ENCODE data around the gene OR2T6.
"Not testable (repeated sequence)": the region's sequence is repeated elsewhere in the genome, so short reads cannot be mapped to it uniquely, and the experiment has no call there.

The OR2T6 gene

GRCh38 chr1:248375446-248375845 lies at the start of gene OR2T6:
Gene OR2T6, plus strand, starts transcription at chr1:248375746. Its CDS starts 11,863 bp downstream, at chr1:248387609.
- no peak for DNase-seq

GRCh38 chr1:248343451-248343850 lies 32.1 kb upstream of the OR2T6 start:
- no peak for DNase-seq

- no peak for DNase-seq
These were observed 27.1 kb upstream of the OR2T6 start, which contains the start of gene OR14C36 for GRCh38 chr1:248348475-248348874. Gene OR14C36, plus strand, starts transcription at chr1:248348775. Its CDS starts 0 bp downstream, at chr1:248348775.

GRCh38 chr1:248359415-248359814 lies 16.1 kb upstream of the OR2T6 start:
- no peak for DNase-seq

- no peak for DNase-seq
These were observed 14.3 kb upstream of the OR2T6 start, which contains the start of gene OR2T4 for GRCh38 chr1:248361121-248361715. Gene OR2T4, plus strand, starts transcription at chr1:248361665. Its CDS starts 0 bp downstream, at chr1:248361665.

GRCh38 chr1:248366609-248367008 lies 8.9 kb upstream of the OR2T6 start:
- DNase-seq, result no peak

- DNase-seq, result no peak
These were observed 3.2 kb upstream of the OR2T6 start for GRCh38 chr1:248372394-248372793.

- no peak for DNase-seq
These were observed 1.8 kb upstream of the OR2T6 start for GRCh38 chr1:248373761-248374160.

- no peak for DNase-seq
These were observed 1.4 kb downstream of the OR2T6 start for GRCh38 chr1:248376916-248377315.

- no peak for DNase-seq
These were observed 5.3 kb downstream of the OR2T6 start for GRCh38 chr1:248380854-248381253.

GRCh38 chr1:248388426-248388825 lies 12.9 kb downstream of the OR2T6 start:
- no peak for DNase-seq

GRCh38 chr1:248393050-248393449 lies 17.5 kb downstream of the OR2T6 start:
- no peak for DNase-seq

- DNase-seq, result no peak
These were observed 27.2 kb downstream of the OR2T6 start, which contains the start of gene OR2T1 for GRCh38 chr1:248402748-248403147. Gene OR2T1, plus strand, starts transcription at chr1:248403048. Its CDS starts 3,100 bp downstream, at chr1:248406148.

- peak in 1 of 2 experiments; percentile 7 for DNase-seq
These were observed 28.5 kb downstream of the OR2T6 start for GRCh38 chr1:248404024-248404423.

- DNase-seq, result no peak
These were observed 31.5 kb downstream of the OR2T6 start for GRCh38 chr1:248406721-248407692.

- no peak for DNase-seq
These were observed 40.7 kb downstream of the OR2T6 start for GRCh38 chr1:248416226-248416625.

GRCh38 chr1:248417854-248418253 lies 42.3 kb downstream of the OR2T6 start:
- no peak for DNase-seq

GRCh38 chr1:248421384-248421783 lies 45.8 kb downstream of the OR2T6 start:
- no peak for DNase-seq

- not testable (repeated sequence) for DNase-seq
These were observed 52.1 kb downstream of the OR2T6 start for GRCh38 chr1:248427526-248428191.

GRCh38 chr1:248428192-248428533 lies 52.6 kb downstream of the OR2T6 start:
- not testable (repeated sequence) for DNase-seq

- DNase-seq, result not testable (repeated sequence)
These were observed 56.1 kb downstream of the OR2T6 start for GRCh38 chr1:248431683-248432082.

- DNase-seq, result not testable (repeated sequence)
These were observed 56.7 kb downstream of the OR2T6 start for GRCh38 chr1:248432201-248432600.

GRCh38 chr1:248433811-248434415 lies 58.4 kb downstream of the OR2T6 start:
- DNase-seq, result not testable (repeated sequence)
